ENCODE data around the gene KCTD7.
"Not testable (repeated sequence)": the region's sequence is repeated elsewhere in the genome, so short reads cannot be mapped to it uniquely, and the experiment has no call there.

KCTD7 gene

DNA sequence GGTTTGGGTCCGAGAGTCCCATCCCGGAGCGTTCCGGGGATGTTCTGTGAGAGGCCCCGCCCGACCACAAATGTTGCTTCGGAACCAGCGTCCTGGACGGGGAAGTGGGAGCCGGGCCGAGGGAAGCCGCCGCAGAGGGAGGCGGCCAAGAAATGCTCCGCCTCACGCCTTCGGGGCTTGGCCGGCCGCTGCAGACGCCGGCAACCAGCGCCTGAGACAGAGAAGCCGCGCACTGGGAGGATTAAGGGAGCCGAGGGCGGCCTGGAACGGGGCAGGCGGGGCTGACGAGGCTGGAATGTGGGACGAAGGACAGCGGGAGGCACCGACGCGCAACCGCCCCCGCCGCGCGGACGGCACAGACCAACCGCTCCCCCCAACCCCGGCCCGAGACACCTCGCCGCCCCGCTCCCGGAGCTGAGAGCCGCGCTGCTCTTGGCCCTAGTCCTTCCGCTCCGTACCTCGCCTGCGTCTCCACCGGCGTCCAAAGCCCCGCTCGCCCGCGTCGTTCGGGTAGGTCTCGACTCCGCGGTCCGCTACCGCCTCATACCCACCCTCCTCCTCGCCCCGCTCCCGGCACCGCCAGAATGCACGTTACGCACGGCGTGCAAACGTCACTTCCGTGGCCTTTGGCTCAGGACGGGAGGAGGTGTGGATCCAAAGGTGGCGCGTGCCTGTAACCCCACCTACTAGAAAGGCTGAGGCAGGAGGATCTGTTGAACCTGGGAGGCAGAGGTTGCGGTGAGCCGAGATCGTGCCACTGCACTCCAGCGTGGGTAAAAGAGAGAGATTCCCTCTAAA, 36.7 kb upstream of the KCTD7 start:
- H3K27me3 ChIP-seq (ENCODE audit: insufficient read depth, low read length, poor library complexity, severe bottlenecking): no peaks in the 10 kb centered on the region
- no peaks in the 10 kb centered on the region for H3K9me2 ChIP-seq (replicated peaks; ENCODE audit: low read depth, low read length)
- no peaks in the 10 kb centered on the region for H3K9me3 ChIP-seq (ENCODE audit: insufficient read depth, low read depth, low read length)
- TF ChIP-seq, protein P1, sequence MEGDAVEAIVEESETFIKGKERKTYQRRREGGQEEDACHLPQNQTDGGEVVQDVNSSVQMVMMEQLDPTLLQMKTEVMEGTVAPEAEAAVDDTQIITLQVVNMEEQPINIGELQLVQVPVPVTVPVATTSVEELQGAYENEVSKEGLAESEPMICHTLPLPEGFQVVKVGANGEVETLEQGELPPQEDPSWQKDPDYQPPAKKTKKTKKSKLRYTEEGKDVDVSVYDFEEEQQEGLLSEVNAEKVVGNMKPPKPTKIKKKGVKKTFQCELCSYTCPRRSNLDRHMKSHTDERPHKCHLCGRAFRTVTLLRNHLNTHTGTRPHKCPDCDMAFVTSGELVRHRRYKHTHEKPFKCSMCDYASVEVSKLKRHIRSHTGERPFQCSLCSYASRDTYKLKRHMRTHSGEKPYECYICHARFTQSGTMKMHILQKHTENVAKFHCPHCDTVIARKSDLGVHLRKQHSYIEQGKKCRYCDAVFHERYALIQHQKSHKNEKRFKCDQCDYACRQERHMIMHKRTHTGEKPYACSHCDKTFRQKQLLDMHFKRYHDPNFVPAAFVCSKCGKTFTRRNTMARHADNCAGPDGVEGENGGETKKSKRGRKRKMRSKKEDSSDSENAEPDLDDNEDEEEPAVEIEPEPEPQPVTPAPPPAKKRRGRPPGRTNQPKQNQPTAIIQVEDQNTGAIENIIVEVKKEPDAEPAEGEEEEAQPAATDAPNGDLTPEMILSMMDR (conservative IDR thresholded peaks at IDR 0.05; ENCODE audit: low read length): no peak
- TF ChIP-seq EZH2phosphoT487 (IDR thresholded peaks at IDR 0.05; ENCODE audit: borderline replicate concordance): no peak
- peak overlapping the region; percentile 95 for H3K4me3 ChIP-seq (ENCODE audit: low read length, poor library complexity, severe bottlenecking)
- peaks cover 59% of the 10 kb centered on the region for H3K79me2 ChIP-seq (ENCODE audit: insufficient read depth, low read length)
- peak overlapping the region; percentile 78 for H3K4me2 ChIP-seq (ENCODE audit: low read depth, low read length, poor library complexity, severe bottlenecking)
- no peaks in the 10 kb centered on the region for H3K36me3 ChIP-seq (ENCODE audit: insufficient read depth, low read length)
- peaks cover 35% of the 10 kb centered on the region for H3K4me1 ChIP-seq (ENCODE audit: insufficient read depth, low read length, poor library complexity, severe bottlenecking)
- H2AFZ ChIP-seq (ENCODE audit: low read length): peak overlapping the region; percentile 95
- peak overlapping the region; percentile 93 for H3K9ac ChIP-seq (ENCODE audit: low read depth, low read length, poor library complexity, severe bottlenecking)
- H4K20me1 ChIP-seq (ENCODE audit: insufficient read depth, low read length, poor library complexity, severe bottlenecking): peaks cover 36% of the 10 kb centered on the region
- H3F3A ChIP-seq (ENCODE audit: low read depth): no peaks in the 10 kb centered on the region

DNA sequence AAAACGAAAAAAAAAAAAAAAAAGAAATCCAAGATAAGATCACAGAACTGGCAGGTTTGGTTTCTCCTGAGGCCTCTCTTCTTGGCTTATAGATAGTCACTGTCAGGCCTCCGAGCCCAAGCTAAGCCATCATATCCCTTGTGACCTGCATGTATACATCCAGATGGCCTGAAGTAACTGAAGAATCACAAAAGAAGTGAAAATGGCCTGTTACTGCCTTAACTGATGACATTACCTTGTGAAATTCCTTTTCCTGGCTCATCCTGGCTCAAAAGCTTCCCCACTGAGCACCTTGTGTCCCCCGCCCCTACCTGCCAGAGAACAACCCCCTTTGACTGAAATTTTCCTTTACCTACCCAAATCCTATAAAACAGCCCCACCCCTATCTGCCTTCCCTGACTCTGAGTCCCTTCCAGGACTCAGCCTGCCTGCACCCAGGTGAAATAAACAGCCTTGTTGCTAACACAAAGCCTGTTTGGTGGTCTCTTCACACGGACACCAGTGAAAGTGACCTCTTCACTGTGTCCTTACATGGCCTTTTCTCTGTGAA, 36.0 kb upstream of the KCTD7 start:
- H3K36me3 ChIP-seq (ENCODE audit: insufficient read depth, low read length); H3F3A ChIP-seq (ENCODE audit: low read depth); H3K9me3 ChIP-seq (ENCODE audit: insufficient read depth, low read depth, low read length); H3K9me2 ChIP-seq (replicated peaks; ENCODE audit: low read depth, low read length); H3K27me3 ChIP-seq (ENCODE audit: insufficient read depth, low read length, poor library complexity, severe bottlenecking): not testable (repeated sequence)
- Histone ChIP-seq H3K4me1 (ENCODE audit: insufficient read depth, low read length, poor library complexity, severe bottlenecking) (peaks cover 28% of the 10 kb centered on the region), H3K4me2 (ENCODE audit: low read depth, low read length, poor library complexity, severe bottlenecking) (peak overlapping the region; percentile 78), H3K9ac (ENCODE audit: low read depth, low read length, poor library complexity, severe bottlenecking) (peak overlapping the region; percentile 93), H3K79me2 (ENCODE audit: insufficient read depth, low read length) (peaks cover 52% of the 10 kb centered on the region), H4K20me1 (ENCODE audit: insufficient read depth, low read length, poor library complexity, severe bottlenecking) (peaks cover 30% of the 10 kb centered on the region), H2AFZ (ENCODE audit: low read length) (peak overlapping the region; percentile 95), H3K4me3 (ENCODE audit: low read length, poor library complexity, severe bottlenecking) (peak overlapping the region; percentile 95)

DNA sequence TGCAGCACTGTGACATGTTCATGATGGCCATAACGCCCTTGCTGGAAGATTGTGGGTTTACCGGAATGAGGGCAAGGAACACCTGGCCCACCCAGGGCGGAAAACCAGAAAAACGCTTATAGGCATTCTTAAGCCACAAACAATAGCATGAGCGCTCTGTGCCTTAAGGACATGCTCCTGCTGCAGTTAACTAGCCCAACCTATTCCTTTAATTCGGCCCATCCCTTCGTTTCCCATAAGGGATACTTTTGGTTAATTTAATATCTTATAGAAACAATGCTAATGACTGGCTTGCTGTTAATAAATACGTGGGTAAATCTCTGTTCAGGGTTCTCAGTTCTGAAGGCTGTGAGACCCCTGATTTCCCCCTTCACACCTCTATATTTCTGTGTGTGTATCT, 34.6 kb upstream of the KCTD7 start:
- H3K79me2 ChIP-seq (ENCODE audit: insufficient read depth, low read length): peaks cover 38% of the 10 kb centered on the region
- not testable (repeated sequence) for H3K9ac ChIP-seq (ENCODE audit: low read depth, low read length, poor library complexity, severe bottlenecking); H2AFZ ChIP-seq (ENCODE audit: low read length); H3K27me3 ChIP-seq (ENCODE audit: insufficient read depth, low read length, poor library complexity, severe bottlenecking); H3K4me3 ChIP-seq (ENCODE audit: low read length, poor library complexity, severe bottlenecking); H3F3A ChIP-seq (ENCODE audit: low read depth); H3K9me2 ChIP-seq (replicated peaks; ENCODE audit: low read depth, low read length); H3K4me2 ChIP-seq (ENCODE audit: low read depth, low read length, poor library complexity, severe bottlenecking); H3K9me3 ChIP-seq (ENCODE audit: insufficient read depth, low read depth, low read length); H3K36me3 ChIP-seq (ENCODE audit: insufficient read depth, low read length)
- H3K4me1 ChIP-seq (ENCODE audit: insufficient read depth, low read length, poor library complexity, severe bottlenecking): peaks cover 23% of the 10 kb centered on the region
- H4K20me1 ChIP-seq (ENCODE audit: insufficient read depth, low read length, poor library complexity, severe bottlenecking): peaks cover 23% of the 10 kb centered on the region

DNA sequence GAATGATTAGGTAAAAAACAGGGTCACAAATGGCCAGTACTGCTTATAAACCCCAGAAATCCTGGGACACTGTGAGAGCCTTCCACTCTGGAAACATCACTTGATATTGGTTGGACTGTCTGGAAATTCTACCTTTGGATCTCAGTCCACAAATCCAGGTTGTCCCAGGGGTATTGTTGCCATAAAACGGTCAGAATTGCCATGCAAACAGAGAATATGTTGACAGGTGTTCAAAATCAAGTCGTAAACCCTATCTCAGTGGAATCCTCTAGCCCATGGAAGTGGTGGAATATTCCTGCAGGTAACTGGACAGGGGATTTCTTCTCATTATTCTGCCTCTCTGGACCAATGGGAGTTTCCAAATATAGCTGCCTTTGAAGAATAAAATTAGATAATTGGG, 31.2 kb upstream of the KCTD7 start:
- Histone ChIP-seq H3K4me3 (ENCODE audit: low read length, poor library complexity, severe bottlenecking) (no peak overlapping the region), H3K79me2 (ENCODE audit: insufficient read depth, low read length) (peaks cover 5% of the 10 kb centered on the region), H4K20me1 (ENCODE audit: insufficient read depth, low read length, poor library complexity, severe bottlenecking) (no peaks in the 10 kb centered on the region), H2AFZ (ENCODE audit: low read length) (no peak overlapping the region), H3K4me2 (ENCODE audit: low read depth, low read length, poor library complexity, severe bottlenecking) (no peak overlapping the region), H3K27me3 (ENCODE audit: insufficient read depth, low read length, poor library complexity, severe bottlenecking) (no peaks in the 10 kb centered on the region), H3K4me1 (ENCODE audit: insufficient read depth, low read length, poor library complexity, severe bottlenecking) (peaks cover 7% of the 10 kb centered on the region), H3K36me3 (ENCODE audit: insufficient read depth, low read length) (no peaks in the 10 kb centered on the region), H3F3A (ENCODE audit: low read depth) (no peaks in the 10 kb centered on the region), H3K9me2 (replicated peaks; ENCODE audit: low read depth, low read length) (no peaks in the 10 kb centered on the region), H3K9me3 (ENCODE audit: insufficient read depth, low read depth, low read length) (no peaks in the 10 kb centered on the region), H3K9ac (ENCODE audit: low read depth, low read length, poor library complexity, severe bottlenecking) (no peak overlapping the region)
- no peak for TF ChIP-seq EZH2phosphoT487 (IDR thresholded peaks at IDR 0.05; ENCODE audit: borderline replicate concordance)
- TF ChIP-seq, protein P1 (conservative IDR thresholded peaks at IDR 0.05; ENCODE audit: low read length): no peak

Measured in Loucy (cell line).